ENCODE measurements around the gene JUP.

DNA sequence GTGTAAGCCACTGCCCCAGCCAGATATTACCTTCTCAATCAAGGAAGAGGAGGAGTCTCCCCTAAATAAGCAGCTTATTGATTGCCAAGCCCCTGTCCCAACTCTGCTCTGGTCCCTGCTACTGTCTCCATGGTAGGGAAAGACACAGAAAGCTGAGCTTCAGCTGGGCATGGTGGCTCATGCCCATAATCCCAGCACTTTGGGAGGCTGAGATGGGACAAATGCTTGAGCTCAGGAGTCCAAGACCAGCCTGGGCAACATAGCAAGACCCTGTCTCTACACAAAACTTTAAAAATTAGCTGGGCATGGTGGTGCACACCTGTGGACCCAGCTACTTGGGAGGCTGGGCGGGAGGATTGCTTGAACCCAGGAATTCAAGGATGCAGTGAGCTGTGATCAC is 6.6 kb downstream of the JUP start:
- TF ChIP-seq, protein P1, sequence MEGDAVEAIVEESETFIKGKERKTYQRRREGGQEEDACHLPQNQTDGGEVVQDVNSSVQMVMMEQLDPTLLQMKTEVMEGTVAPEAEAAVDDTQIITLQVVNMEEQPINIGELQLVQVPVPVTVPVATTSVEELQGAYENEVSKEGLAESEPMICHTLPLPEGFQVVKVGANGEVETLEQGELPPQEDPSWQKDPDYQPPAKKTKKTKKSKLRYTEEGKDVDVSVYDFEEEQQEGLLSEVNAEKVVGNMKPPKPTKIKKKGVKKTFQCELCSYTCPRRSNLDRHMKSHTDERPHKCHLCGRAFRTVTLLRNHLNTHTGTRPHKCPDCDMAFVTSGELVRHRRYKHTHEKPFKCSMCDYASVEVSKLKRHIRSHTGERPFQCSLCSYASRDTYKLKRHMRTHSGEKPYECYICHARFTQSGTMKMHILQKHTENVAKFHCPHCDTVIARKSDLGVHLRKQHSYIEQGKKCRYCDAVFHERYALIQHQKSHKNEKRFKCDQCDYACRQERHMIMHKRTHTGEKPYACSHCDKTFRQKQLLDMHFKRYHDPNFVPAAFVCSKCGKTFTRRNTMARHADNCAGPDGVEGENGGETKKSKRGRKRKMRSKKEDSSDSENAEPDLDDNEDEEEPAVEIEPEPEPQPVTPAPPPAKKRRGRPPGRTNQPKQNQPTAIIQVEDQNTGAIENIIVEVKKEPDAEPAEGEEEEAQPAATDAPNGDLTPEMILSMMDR (IDR thresholded peaks at IDR 0.05; ENCODE audit: low read length): no peak
- TF ChIP-seq EZH2phosphoT487 (IDR thresholded peaks at IDR 0.05; ENCODE audit: low read length) (no peak), EZH2 (optimal IDR thresholded peaks at IDR 0.05; ENCODE audit: low read depth, low read length) (no peak)
